GM10847 (cell line): ENCODE results near the gene MAPK4.

Source experiments
- POLR2A ChIP-seq: IDR thresholded peaks from 2 replicates; pipeline ENCODE4 v1.6.1; 2011; ENCODE audit not compliant: insufficient read length; ENCODE audit errors: extremely low read depth

MAPK4 gene

GRCh38 chr18:50559752-50560680 lies at the start of gene MAPK4:
Gene MAPK4, plus strand, starts transcription at chr18:50560087. Its CDS starts 103,872 bp downstream, at chr18:50663959.
- TF ChIP-seq POLR2A, result no peak

- TF ChIP-seq POLR2A, result no peak
Measured at GRCh38 chr18:50518787-50519546, 40.9 kb upstream of the MAPK4 start.

GRCh38 chr18:50523165-50523564 lies 36.7 kb upstream of the MAPK4 start:
- no peak for TF ChIP-seq POLR2A

- no peak for TF ChIP-seq POLR2A
Measured at GRCh38 chr18:50527636-50528307, 32.1 kb upstream of the MAPK4 start.

GRCh38 chr18:50528806-50529205 lies 31.1 kb upstream of the MAPK4 start:
- TF ChIP-seq POLR2A, result no peak

- no peak for TF ChIP-seq POLR2A
Measured at GRCh38 chr18:50545936-50546335, 14.0 kb upstream of the MAPK4 start.

GRCh38 chr18:50548160-50548559 lies 11.7 kb upstream of the MAPK4 start:
- TF ChIP-seq POLR2A, result no peak

- TF ChIP-seq POLR2A, result no peak
Measured at GRCh38 chr18:50558157-50558556, 1.7 kb upstream of the MAPK4 start.

- TF ChIP-seq POLR2A, result no peak
Measured at GRCh38 chr18:50558948-50559751, 737 bp upstream of the MAPK4 start.

- TF ChIP-seq POLR2A, result no peak
Measured at GRCh38 chr18:50560681-50561629, 1.1 kb downstream of the MAPK4 start.

- no peak for TF ChIP-seq POLR2A
Measured at GRCh38 chr18:50562686-50563085, 2.8 kb downstream of the MAPK4 start.

GRCh38 chr18:50563376-50563775 lies 3.5 kb downstream of the MAPK4 start:
- TF ChIP-seq POLR2A, result no peak

- no peak for TF ChIP-seq POLR2A
Measured at GRCh38 chr18:50569930-50570329, 10.0 kb downstream of the MAPK4 start.

GRCh38 chr18:50571606-50572005 lies 11.7 kb downstream of the MAPK4 start:
- TF ChIP-seq POLR2A, result no peak
